Kidney epithelial cell (primary cell): ENCODE measurements around the gene ADAMTS16. TPM values are rescaled to one million over a fixed set of nuclear protein-coding genes. Genes with fewer than 3 reads are reported as not detected.

ENCODE experiments used
- DNase-seq: peaks from one replicate; pipeline ENCODE4 v3.0.0-alpha.2; 2010; ENCODE audit warnings: low read depth
- H3K27me3 ChIP-seq: 2 replicates; pipeline ENCODE4 v1.6.0; 2011; ENCODE audit warnings: low read length; ENCODE audit not compliant: control insufficient read depth, insufficient read depth
- H3K36me3 ChIP-seq: 2 replicates; pipeline ENCODE4 v1.5.1; 2011; ENCODE audit warnings: low read length; ENCODE audit not compliant: control insufficient read depth, insufficient read depth
- H3K4me3 ChIP-seq: 2 replicates; pipeline ENCODE4 v1.5.1; 2011; ENCODE audit warnings: low read depth, mild to moderate bottlenecking, control low read depth, low read length
- total RNA-seq: library from RNA; depleted of rRNA; stranded (reverse); fragments of >200 nt; gene quantifications from 2 replicates; pipeline ENCODE4 v1.2.3, GENCODE V29; 2015
- TF ChIP-seq, protein P1 (sequence below): IDR thresholded peaks from 2 replicates; pipeline ENCODE4 v1.5.1; 2011; ENCODE audit warnings: mild to moderate bottlenecking, moderate library complexity, low read length, control low read depth, inconsistent platforms; ENCODE audit not compliant: insufficient read depth, poor library complexity, severe bottlenecking

ADAMTS16 gene
- total RNA-seq, 1 donor from 2014 or later: 1.8 TPM

DNA sequence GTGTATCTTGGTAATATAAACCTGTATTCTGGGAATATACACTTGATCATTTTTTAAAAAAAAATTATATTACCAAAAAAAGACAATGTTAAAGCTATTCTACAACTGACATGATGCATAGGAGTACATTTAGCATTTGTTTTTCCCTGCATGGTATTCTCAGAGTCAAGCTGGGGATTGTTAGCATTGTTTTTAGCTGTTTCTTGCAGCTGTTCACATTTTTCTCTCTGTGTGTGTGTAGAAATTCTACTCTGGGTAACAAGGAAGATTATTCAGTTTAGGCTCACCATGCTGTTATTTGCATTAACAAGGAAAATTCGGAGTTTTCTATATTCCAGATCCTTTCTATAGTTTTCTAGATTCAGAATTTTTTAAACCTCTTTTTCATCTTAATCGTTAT, 62.2 kb downstream of the ADAMTS16 start:
- TF ChIP-seq, protein P1, sequence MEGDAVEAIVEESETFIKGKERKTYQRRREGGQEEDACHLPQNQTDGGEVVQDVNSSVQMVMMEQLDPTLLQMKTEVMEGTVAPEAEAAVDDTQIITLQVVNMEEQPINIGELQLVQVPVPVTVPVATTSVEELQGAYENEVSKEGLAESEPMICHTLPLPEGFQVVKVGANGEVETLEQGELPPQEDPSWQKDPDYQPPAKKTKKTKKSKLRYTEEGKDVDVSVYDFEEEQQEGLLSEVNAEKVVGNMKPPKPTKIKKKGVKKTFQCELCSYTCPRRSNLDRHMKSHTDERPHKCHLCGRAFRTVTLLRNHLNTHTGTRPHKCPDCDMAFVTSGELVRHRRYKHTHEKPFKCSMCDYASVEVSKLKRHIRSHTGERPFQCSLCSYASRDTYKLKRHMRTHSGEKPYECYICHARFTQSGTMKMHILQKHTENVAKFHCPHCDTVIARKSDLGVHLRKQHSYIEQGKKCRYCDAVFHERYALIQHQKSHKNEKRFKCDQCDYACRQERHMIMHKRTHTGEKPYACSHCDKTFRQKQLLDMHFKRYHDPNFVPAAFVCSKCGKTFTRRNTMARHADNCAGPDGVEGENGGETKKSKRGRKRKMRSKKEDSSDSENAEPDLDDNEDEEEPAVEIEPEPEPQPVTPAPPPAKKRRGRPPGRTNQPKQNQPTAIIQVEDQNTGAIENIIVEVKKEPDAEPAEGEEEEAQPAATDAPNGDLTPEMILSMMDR: no peak
- no peak overlapping the region for H3K4me3 ChIP-seq
- DNase-seq: no peak

DNA sequence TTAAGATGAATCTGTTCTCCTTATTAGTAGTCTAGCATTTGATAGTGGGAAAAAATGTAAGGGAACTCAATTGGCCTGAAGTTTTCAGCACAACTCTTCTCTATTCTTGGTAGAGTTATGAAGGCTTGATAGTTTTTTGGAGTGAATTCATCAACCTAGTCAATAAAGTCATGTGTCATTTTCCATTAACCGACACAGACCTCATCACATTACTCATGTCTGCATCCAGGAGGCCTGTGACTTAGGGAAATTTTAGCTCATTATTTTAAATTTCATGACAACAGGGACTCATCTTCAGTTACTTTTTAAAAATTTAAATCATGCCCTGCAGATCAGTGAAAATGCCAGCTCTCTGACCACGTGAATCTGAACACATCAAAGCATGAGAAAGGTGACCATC, 63.3 kb downstream of the ADAMTS16 start:
- no peaks in the 10 kb centered on the region for H3K36me3 ChIP-seq

More for the DNA sequence above, 62.2 kb downstream of the ADAMTS16 start:
- H3K36me3 ChIP-seq: no peaks in the 10 kb centered on the region
- H3K27me3 ChIP-seq: no peaks in the 10 kb centered on the region

DNA sequence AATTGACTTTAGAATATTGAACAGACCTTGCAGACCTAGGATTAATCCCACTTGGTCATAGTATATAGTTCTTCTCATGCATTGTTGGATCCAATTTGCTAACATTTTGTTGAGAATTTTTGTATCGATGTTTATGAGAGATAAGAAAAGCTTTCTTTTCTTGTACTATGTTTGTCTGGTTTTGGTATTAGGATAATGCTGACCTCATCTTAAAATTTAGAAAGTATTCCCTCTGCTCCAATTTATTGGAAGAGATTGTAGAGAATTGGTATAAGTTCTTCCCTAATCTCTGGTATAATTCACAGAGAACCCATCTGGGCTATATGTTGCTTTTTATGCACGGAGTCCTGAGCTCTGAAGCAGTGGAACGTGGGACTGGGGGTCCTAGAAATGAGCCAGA, 67.7 kb downstream of the ADAMTS16 start:
- no peak for DNase-seq
- TF ChIP-seq, protein P1: no peak
- no peak overlapping the region for H3K4me3 ChIP-seq
- no peaks in the 10 kb centered on the region for H3K36me3 ChIP-seq
- no peaks in the 10 kb centered on the region for H3K27me3 ChIP-seq

More for the DNA sequence above, 63.3 kb downstream of the ADAMTS16 start:
- H3K27me3 ChIP-seq: no peaks in the 10 kb centered on the region
- no peak overlapping the region for H3K4me3 ChIP-seq
- no peak for DNase-seq
- TF ChIP-seq, protein P1: no peak

DNA sequence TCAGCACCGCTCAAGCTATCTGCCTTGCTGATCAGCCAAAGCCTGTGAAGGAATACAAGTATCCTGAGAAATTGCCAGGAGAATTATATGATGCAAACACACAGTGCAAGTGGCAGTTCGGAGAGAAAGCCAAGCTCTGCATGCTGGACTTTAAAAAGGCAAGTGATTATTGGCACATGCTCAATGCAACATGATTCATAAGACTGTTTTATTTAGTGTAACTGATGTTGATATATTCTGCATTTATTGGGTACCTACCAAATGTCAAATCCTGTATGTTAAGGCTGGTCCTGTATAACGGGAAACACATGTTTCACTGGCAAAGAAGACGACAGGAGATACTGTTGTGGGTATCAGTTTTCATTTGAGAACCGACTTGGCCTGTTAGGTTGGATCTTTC, 69.0 kb downstream of the ADAMTS16 start:
- TF ChIP-seq, protein P1: no peak
- no peak overlapping the region for H3K4me3 ChIP-seq
- no peaks in the 10 kb centered on the region for H3K36me3 ChIP-seq
- H3K27me3 ChIP-seq: no peaks in the 10 kb centered on the region
- no peak for DNase-seq

DNA sequence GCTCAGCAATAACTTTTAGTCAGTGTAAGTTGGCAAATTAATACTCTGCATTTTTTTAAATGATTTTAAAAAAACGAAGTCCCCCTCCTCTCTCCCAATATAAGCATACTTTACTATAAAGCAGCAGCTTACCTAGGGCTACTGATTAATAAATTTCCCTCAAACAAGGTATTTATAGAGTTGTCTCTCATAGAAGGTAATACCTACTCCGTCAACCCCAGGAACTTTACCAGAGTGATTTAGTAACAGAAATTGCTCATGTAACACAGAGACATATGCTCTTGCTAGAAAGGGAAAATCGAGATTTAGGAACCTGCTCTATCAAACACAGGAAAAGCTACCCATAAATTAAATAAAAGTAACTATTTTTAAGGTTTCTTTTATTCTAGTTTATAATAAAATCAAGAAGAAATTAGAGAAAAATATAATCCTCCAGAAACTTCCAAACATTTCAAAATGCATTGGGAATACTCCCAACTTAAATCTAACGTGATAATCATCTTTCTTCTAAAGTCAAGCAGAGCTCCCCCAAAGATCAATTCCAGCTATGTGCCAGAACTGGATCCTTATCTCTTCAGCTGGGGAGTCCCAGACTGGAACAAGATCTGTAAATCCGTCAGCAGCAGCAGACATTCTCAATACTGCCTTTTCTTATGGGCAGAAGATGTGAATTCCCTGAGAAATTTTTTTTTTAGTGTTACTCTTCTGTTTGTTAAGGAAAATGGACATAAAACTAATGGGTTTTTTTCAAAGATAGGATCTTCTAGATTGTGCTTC, 69.6 kb downstream of the ADAMTS16 start:
- H3K36me3 ChIP-seq: no peaks in the 10 kb centered on the region
- no peak overlapping the region for H3K4me3 ChIP-seq
- DNase-seq: no peak
- H3K27me3 ChIP-seq: no peaks in the 10 kb centered on the region
- TF ChIP-seq, protein P1: no peak

DNA sequence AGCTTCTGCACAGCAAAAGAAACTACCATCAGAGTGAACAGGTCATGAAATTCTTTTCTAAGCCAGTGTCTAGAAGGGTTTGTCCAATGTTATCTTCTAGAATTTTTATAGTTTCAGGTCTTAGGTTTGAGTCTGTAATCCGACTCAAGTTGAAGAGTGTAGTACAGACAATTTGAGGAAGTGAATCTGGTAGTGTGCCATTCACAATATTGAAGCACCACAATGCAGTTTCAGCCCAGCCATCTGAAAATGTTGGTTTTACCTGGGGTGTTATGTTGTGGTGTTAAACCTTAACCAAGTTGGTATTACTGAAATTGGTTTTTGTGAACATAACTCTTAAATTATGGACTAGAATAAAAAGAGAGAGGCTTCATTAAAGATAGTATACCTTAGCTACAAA, 77.2 kb downstream of the ADAMTS16 start:
- Histone ChIP-seq H3K36me3 (no peaks in the 10 kb centered on the region), H3K4me3 (no peak overlapping the region), H3K27me3 (no peaks in the 10 kb centered on the region)
- DNase-seq: no peak
- TF ChIP-seq, protein P1: no peak
